Erythroblast (primary cell): ENCODE results near the gene SKIC8.

Experiments
- GATA1 ChIP-seq: IDR thresholded peaks from 2 replicates; pipeline ENCODE4 v1.6.1; 2011; ENCODE audit warnings: low read depth, mild to moderate bottlenecking, control low read depth, low read length, moderate library complexity
- POLR2A ChIP-seq: IDR thresholded peaks from 2 replicates; pipeline ENCODE4 v1.6.1; 2011; ENCODE audit warnings: mild to moderate bottlenecking, low read length

GRCh38 chr15:78307976-78308375, 8.6 kb upstream of the SKIC8 start:
- TF ChIP-seq POLR2A (no peak), GATA1 (no peak)
